Stomach smooth muscle (tissue), 2 donors: ENCODE results near the gene TNFRSF13B.
"Not testable (repeated sequence)": the region's sequence is repeated elsewhere in the genome, so short reads cannot be mapped to it uniquely, and the experiment has no call there.

Source experiments
- H3K27ac ChIP-seq: one replicate; pipeline ENCODE4 v1.7.0; 2013; ENCODE audit warnings: mild to moderate bottlenecking, low read length, inconsistent platforms
- H3K27me3 ChIP-seq, 2 donors: one replicate each; pipeline ENCODE4 v1.7.0; 2013; ENCODE audit warnings: low read length in 2 of 2; ENCODE audit not compliant: insufficient read depth in 2 of 2, control insufficient read depth in 1 of 2
- H3K36me3 ChIP-seq, 2 donors: one replicate each; pipeline ENCODE4 v1.7.0; 2013; ENCODE audit warnings: low read length in 2 of 2; ENCODE audit not compliant: control insufficient read depth in 2 of 2, insufficient read depth in 2 of 2
- H3K4me1 ChIP-seq: one replicate; pipeline ENCODE4 v1.7.0; 2013; ENCODE audit warnings: low read length; ENCODE audit not compliant: control insufficient read depth, insufficient read depth
- H3K4me3 ChIP-seq, 2 donors: one replicate each; pipeline ENCODE4 v1.7.0; 2013; ENCODE audit warnings: low read length in 2 of 2
- H3K9ac ChIP-seq, 2 donors: one replicate each; pipeline ENCODE4 v1.7.0; 2013; ENCODE audit warnings: low read length in 2 of 2, mild to moderate bottlenecking in 1 of 2
- H3K9me3 ChIP-seq, 2 donors: one replicate each; pipeline ENCODE4 v1.7.0; 2013; ENCODE audit warnings: low read length in 2 of 2; ENCODE audit not compliant: control insufficient read depth in 2 of 2
- donor health status: healthy.
- donor health status: Pancreatic carcinoma.

The TNFRSF13B gene

GRCh38 chr17:16927641-16928321 lies 44.1 kb downstream of the TNFRSF13B start:
- no peaks in the 10 kb centered on the region for H3K36me3 ChIP-seq

GRCh38 chr17:16926571-16927451 lies 45.1 kb downstream of the TNFRSF13B start:
- no peaks in the 10 kb centered on the region for H3K9me3 ChIP-seq
- H3K4me1 ChIP-seq = no peaks in the 10 kb centered on the region
- H3K27ac ChIP-seq = no peak overlapping the region
- no peaks in the 10 kb centered on the region for H3K36me3 ChIP-seq
- H3K9ac ChIP-seq = no peak overlapping the region
- no peaks in the 10 kb centered on the region for H3K27me3 ChIP-seq
- H3K4me3 ChIP-seq = no peak overlapping the region

More at GRCh38 chr17:16927641-16928321, 44.1 kb downstream of the TNFRSF13B start:
- H3K27ac ChIP-seq = no peak overlapping the region
- H3K4me1 ChIP-seq = no peaks in the 10 kb centered on the region
- H3K4me3 ChIP-seq = no peak overlapping the region
- no peaks in the 10 kb centered on the region for H3K9me3 ChIP-seq
- H3K27me3 ChIP-seq = peaks cover 0 to 2% of the 10 kb centered on the region in 2 donors
- no peak overlapping the region for H3K9ac ChIP-seq

DNA sequence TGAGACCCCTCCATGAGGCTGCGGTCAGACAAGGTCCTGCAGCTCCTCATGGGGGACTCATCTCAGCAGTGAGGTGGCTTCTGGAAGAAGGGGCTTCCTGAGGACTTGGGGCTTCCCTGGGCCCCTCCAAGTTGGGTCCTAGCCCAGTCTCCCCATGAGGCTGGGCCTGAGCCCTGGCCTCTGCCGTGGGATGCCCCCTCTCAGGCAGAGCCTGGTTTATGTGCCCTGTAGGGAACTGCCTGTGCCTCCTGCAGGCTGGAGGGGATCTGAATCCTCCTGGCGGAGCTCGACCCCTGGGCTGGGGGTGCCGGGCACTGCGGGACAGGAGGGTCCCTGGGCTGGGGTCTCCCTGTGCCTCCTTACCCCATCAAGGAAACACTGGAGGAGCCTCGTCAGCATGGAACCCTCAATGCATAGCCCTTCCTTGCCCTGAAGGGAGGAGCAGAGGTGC lies 45.8 kb downstream of the TNFRSF13B start:
- Histone ChIP-seq H3K4me1 (no peaks in the 10 kb centered on the region), H3K4me3 (no peak overlapping the region), H3K9ac (no peak overlapping the region), H3K27me3 (no peaks in the 10 kb centered on the region), H3K36me3 (no peaks in the 10 kb centered on the region), H3K27ac (no peak overlapping the region), H3K9me3 (no peaks in the 10 kb centered on the region)

DNA sequence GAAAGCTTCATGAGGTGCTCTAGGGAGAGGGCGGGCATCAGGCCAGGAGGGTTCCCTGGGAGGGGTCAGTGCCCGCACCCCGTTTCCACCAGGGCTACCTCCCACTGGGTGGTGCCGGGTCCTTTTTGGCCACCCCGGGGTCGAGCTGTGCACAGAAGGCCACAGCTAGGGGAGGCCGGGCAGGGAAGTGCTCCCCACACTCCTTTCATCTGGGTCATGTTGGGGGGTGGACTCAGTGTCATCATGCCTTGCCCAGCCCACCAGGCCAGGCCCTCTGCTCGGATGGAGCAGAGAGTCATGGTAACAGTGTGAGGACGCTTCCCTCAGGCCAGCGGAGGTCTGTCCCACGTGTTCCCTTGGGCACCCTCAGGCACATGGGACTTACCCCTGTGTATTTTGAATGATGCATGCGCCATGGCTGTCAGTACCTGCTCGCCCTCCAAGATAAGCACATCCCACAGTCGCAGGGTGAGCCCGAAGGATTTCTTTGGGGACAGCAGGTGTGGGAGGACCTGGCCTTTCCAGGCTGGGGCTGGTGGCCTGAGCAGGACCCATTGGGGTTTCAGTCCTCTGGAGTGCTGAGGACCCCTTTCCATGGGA lies 46.4 kb downstream of the TNFRSF13B start:
- Histone ChIP-seq H3K36me3 (no peaks in the 10 kb centered on the region), H3K9me3 (no peaks in the 10 kb centered on the region), H3K27ac (no peak overlapping the region), H3K9ac (no peak overlapping the region), H3K4me1 (no peaks in the 10 kb centered on the region), H3K27me3 (no peaks in the 10 kb centered on the region), H3K4me3 (no peak overlapping the region)

- H3K4me1 ChIP-seq = no peaks in the 10 kb centered on the region
- no peak overlapping the region for H3K4me3 ChIP-seq
- no peaks in the 10 kb centered on the region for H3K36me3 ChIP-seq
- no peak overlapping the region for H3K27ac ChIP-seq
- no peak overlapping the region for H3K9ac ChIP-seq
- H3K9me3 ChIP-seq = no peaks in the 10 kb centered on the region
- H3K27me3 ChIP-seq = no peaks in the 10 kb centered on the region
These were observed 47.0 kb downstream of the TNFRSF13B start for GRCh38 chr17:16924696-16925440.

DNA sequence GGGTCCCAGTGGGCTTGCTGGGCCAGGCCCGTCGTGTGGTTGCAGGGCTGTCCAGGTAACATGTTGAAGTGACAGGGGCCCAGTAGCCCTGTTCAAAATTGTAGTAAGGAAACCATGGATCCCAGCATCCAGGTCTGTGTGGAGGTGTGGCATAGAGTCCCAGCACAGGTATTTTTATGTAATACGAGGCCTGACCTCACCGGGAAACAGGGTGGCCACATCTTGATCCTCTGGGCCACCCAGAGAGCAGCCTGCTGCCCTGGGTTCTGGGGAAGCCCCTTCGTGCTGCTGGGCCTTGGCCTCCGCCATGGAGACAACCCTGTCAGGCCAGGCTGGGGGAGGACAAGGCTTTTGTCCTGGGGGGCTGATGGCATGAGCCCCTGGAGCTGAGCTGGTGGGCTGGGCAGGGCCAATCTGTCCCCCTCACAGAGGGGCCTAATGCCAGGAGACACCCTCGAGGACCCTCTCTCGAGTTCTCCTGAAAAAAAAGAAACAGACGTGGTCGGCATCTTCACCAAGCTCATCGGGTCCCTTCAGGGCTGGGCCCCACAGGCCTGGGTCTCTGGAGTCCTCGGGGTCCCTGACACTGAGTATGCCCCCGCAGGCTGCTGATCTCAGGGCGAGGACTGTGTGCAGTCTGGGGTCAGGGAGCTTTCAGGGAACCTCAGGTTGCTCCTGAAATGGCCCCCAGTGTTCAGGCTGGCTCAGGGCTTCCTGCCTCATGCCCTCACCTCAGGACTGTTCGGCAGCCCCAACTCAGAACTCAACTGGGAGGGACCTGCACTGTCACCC lies 47.8 kb downstream of the TNFRSF13B start:
- no peaks in the 10 kb centered on the region for H3K9me3 ChIP-seq
- no peak overlapping the region for H3K9ac ChIP-seq
- no peak overlapping the region for H3K4me3 ChIP-seq
- no peaks in the 10 kb centered on the region for H3K4me1 ChIP-seq
- H3K36me3 ChIP-seq = no peaks in the 10 kb centered on the region
- no peaks in the 10 kb centered on the region for H3K27me3 ChIP-seq
- no peak overlapping the region for H3K27ac ChIP-seq

GRCh38 chr17:16923097-16923903 lies 48.6 kb downstream of the TNFRSF13B start:
- H3K9me3 ChIP-seq = no peaks in the 10 kb centered on the region
- no peaks in the 10 kb centered on the region for H3K27me3 ChIP-seq
- H3K4me3 ChIP-seq = no peak overlapping the region
- H3K36me3 ChIP-seq = no peaks in the 10 kb centered on the region
- no peak overlapping the region for H3K9ac ChIP-seq
- no peaks in the 10 kb centered on the region for H3K4me1 ChIP-seq
- no peak overlapping the region for H3K27ac ChIP-seq

GRCh38 chr17:16922386-16923096 lies 49.4 kb downstream of the TNFRSF13B start:
- Histone ChIP-seq H3K27me3 (no peaks in the 10 kb centered on the region), H3K4me3 (no peak overlapping the region), H3K36me3 (no peaks in the 10 kb centered on the region), H3K27ac (no peak overlapping the region), H3K9ac (no peak overlapping the region), H3K4me1 (no peaks in the 10 kb centered on the region), H3K9me3 (no peaks in the 10 kb centered on the region)

GRCh38 chr17:16921451-16921850 lies 50.5 kb downstream of the TNFRSF13B start:
- not testable (repeated sequence) for H3K4me1 ChIP-seq, H3K27me3 ChIP-seq, H3K9ac ChIP-seq, H3K9me3 ChIP-seq, H3K27ac ChIP-seq, H3K36me3 ChIP-seq, H3K4me3 ChIP-seq
